NOMO-1 treated with dmso at 0.1 percent for 144 hours (cell line): ENCODE measurements around the gene OLA1.
"Not testable (repeated sequence)": the region's sequence is repeated elsewhere in the genome, so short reads cannot be mapped to it uniquely, and the experiment has no call there.

Experiments
- DNase-seq: peaks from one replicate; lab custom pipeline; 2025; ENCODE audit not compliant: unreplicated experiment; lab: John Stamatoyannopoulos, UW

OLA1 gene

DNA sequence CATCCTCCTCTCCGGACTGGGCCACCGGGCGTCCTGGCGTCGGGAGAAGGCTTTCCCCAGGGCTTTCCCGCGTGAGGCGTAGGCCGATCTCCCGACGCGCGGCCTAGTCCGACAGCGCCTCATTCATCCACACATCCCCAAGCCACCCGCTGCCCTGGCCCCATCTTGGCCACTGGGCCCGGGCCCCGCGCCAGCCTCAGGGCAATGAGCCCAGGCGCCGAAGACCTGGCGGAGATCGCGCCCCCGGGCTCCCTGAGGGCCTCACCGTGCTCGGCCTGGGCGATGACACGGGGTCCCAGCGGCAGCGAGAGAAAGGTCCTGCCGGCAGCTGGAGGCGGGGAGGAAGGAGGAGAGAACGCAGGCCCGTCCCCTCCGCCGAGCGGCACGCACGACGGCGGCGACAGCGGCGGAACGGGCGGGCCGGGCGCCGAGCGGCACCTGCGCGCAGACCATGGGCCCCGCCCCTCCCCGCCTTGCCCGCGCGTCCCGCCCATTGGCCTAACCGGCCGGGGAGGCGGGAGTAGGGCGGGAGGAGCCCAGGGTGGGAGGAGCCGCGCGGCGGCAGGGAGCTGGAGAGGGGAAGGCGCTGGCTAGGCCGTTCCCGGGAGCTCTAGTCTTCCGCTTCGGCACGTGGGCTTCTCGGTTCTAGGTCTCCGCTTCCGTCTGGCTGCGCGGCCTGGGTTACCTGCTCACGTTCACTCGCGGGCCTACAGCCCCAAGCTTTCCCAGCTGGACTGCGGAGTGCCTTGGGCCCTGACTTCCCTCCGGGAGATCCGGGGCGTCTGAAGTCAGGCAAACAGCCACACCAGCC, at the start of gene OLA1:
OLA1 (minus strand) TSS at position 346 of the 811 bp plus-strand sequence. CDS start 1,717 bp downstream, outside the sequence.
- peak; percentile 93 for DNase-seq

DNA sequence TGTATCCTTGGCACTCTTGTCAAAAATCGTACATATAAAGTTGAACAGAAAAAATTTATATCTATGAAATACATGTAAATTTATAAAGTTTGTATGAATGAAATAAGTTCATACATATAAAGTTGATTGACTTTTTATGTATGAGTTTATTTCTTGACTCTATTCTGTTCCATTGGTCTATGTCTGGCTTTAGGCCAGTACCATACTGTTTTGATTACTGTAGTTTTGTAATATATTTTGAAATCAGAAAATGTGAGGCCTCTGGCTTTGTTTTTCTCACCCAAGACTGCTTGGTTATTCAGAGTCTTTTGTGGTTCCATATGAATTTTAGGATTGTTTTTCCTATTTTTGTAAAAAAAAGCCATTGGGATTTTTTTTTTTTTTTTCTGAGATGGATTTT, 44.6 kb upstream of the OLA1 start:
- no peak for DNase-seq

- no peak for DNase-seq
Measured at GRCh38 chr2:174286172-174286571, 37.8 kb upstream of the OLA1 start.

GRCh38 chr2:174282441-174282840, 34.1 kb upstream of the OLA1 start:
- peak; percentile 29 for DNase-seq

- no peak for DNase-seq
Measured at GRCh38 chr2:174281736-174282135, 33.4 kb upstream of the OLA1 start.

DNA sequence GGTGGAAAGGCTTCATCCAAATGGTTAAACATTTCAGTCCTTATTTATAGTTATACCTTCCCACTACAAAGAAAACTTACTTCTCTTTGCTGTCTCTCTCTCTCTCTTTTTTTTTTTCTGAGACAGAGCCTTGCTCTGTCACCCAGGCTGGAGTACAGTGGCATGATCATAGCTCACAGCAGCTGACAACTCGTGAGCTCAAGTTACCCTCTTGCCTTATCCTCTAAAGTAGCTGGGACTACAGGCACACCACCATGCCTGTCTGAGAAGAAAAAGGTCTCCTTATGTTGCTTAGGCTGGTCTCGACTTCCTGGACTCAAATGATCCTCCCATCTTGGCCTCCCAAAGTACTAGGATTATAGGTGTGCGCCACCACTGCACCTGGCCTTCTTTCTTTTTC, 32.3 kb upstream of the OLA1 start:
- no peak for DNase-seq

- not testable (repeated sequence) for DNase-seq
Measured at GRCh38 chr2:174270263-174270662, 21.9 kb upstream of the OLA1 start.

GRCh38 chr2:174266288-174266687, 18.0 kb upstream of the OLA1 start:
- no peak for DNase-seq

- DNase-seq, result no peak
Measured at GRCh38 chr2:174263997-174264396, 15.7 kb upstream of the OLA1 start.

DNA sequence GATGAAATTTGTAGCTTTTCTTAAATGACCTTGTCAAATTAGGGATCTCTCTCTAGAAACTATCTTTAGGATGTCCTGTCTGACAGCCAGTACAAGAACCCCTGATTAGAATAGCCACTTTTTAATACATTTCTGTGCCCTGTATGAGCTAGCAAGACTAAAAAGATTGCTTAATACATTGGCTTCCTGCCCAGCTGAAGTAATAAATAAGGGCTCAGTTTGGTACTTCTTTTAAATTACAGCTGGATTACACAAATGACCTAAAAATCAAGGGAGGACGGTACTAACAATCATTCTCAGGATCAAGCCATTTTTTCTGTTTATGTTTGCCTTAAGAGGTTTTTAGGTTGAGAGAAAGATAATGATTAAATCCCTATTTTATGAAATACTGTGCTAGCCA, 11.6 kb upstream of the OLA1 start:
- no peak for DNase-seq

- DNase-seq, result no peak
Measured at GRCh38 chr2:174254267-174254666, 5.9 kb upstream of the OLA1 start.

DNA sequence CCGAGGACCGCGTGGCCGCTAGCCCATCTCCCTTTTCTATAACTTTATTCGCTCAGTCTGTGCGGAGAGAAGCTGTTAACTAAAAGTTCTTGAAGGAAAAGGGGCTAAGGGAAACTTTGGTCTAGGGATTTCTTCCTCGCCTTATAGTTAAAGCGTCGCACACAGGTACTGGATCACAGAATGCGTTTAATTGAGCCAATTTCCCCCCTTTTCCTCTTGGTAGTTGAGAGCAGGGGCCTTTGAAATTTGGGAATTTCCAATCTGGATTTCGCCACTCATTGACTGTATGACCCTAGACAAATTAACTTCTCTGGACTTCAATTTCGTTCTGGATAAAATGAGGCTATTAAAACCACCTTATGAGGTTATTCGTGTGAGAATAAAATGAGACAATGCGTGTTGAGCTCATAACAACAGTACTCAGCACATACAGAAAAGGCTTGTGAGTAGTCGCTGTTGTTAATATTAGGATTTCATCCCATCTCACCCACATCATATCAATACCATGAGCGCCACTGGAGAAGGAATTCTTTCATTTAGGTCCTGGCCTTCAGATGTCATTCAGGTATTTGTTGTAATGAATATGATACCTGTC, 763 bp upstream of the OLA1 start:
- no peak for DNase-seq

DNA sequence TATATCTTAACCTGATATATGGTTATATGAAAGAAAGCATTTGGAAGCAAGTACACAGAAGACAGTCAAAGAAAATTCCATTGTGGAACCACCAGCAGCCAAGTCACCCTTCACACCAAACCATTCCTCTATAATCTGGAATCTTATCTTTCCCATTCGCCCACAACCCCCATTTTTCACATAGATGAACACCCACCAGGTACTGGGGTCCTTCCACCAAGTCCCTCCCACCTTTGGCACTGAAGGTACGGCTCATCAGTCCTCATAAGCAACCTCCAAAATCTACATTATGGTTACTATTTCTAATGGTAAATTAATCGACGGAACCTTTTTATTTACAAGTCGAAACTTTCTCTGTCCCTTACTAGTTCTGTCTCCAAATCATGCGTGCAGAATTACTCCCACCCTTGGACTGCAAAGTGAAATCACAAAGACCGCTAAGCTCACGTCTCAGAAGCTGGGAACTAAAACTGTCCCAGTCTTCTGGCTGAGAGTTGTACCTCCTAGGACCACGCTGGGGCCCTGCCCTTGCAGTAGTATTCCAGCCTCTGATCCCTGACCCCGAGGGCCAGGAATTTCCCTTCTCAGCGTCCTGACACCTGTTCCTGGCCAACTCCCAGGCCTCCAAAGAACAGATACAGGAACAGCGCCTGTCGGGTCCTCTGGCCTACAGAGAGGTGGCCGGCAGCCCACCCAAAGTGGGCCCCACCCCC, 702 bp downstream of the OLA1 start:
- no peak for DNase-seq

GRCh38 chr2:174246944-174247381, 1.4 kb downstream of the OLA1 start:
- no peak for DNase-seq

DNA sequence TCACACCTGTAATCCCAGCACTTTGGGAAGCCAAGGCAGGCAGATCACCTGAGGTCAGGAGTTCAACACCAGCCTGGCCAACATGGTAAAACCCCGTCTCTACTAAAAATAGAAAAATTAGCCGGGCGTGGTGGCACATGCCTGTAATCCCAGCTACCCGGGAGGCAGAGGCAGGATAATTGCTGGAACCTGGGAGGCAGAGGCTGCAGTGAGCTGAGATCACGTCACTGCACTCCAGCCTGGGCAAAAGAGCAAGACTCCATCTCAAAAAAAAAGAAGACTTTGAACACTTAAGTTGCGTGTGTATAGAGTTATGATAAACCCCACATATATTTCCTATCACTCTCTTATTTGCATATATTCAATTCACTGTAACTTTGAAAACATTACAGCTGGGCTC, 2.7 kb downstream of the OLA1 start:
- not testable (repeated sequence) for DNase-seq

DNA sequence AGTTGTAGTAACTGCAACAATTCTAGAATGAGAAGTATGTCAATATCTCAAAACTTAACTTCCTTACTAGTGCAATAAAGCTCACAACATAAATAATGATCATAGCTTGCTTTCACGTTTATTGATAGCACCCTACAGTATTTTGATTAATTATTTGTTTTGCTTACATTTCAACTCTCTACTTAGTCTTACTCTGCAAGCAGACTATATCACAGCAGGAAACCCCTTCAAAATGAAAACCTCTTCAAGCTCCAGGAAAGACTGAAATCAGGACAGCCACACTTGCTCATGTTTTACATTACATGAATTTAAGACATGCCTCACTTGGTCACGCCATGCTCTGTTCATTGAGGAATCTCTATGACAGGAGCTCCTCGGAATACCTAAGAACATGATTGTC, 3.3 kb downstream of the OLA1 start:
- DNase-seq, result no peak

- DNase-seq, result no peak
Measured at GRCh38 chr2:174243812-174244211, 4.5 kb downstream of the OLA1 start.

GRCh38 chr2:174240097-174240496, 8.2 kb downstream of the OLA1 start:
- no peak for DNase-seq

- DNase-seq, result no peak
Measured at GRCh38 chr2:174236429-174236828, 11.9 kb downstream of the OLA1 start.

DNA sequence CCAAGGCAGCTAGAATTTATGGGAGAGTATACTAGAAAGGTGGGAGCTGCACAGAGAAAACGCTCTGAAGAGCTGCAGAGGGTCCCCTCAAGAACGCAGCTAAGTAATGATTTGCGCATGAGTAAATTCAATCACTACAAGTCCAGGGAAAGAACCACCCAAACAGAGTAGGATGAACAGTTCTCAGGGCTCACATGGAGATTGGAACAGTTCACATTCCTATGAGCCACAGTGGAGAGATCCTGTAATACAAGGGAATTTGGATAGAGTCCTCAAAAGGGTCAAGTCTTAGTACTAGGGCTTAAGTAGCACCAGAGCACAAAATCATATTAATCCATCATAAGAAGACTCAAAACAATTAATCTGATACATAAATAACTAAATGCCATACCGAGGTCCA, 12.7 kb downstream of the OLA1 start:
- DNase-seq, result no peak

DNA sequence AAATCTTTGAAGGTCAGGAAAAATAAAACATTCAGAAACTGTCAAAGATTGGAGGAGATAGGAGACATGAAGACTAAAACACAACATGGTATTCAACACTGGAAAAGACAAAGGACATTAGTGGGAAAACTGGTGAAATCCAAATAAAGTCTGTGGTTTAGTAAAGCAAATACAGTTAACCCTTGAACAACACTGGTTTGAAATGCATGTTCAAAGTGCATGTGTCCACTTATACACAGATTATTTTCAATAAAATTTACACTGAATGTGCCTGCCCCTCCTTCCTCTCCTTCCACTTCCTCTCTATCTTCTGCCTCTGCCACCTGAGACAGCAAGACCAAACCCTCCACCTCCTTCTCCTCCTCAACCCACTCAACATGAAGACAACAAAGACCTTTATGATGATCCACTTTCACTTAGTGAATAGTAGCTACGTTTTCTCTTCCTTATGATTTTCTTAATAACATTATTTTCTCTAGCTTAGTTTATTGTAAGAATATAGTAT, 14.5 kb downstream of the OLA1 start:
- DNase-seq, result no peak

GRCh38 chr2:174227748-174228147, 20.6 kb downstream of the OLA1 start:
- no peak for DNase-seq
